T-helper 17 cell (primary cell): ENCODE data around the gene ABCD3. TPM values are rescaled to one million over a fixed set of nuclear protein-coding genes. Genes with fewer than 3 reads are reported as not detected.
"Not testable (repeated sequence)": the region's sequence is repeated elsewhere in the genome, so short reads cannot be mapped to it uniquely, and the experiment has no call there.

Experiments used
- ATAC-seq: fragments of 150-1000 bp; cut with Tn5 transposase; 2 replicates; pipeline ENCODE4 v1.10.0; 2021; ENCODE audit warnings: mild to moderate bottlenecking, moderate library complexity
- DNase-seq, 3 donors: peaks; one replicate each; pipeline versions ENCODE4 v3.0.0 to v3.0.0-alpha.2; 2020 to 2021
- H3K9me3 ChIP-seq: one replicate; pipeline ENCODE4 v1.7.0; 2013; ENCODE audit warnings: low read length, mild to moderate bottlenecking; ENCODE audit not compliant: control insufficient read depth, poor library complexity, severe bottlenecking
- H3K27ac Mint-ChIP-seq: one replicate; pipeline ENCODE4 v1.8.0; 2022; ENCODE audit warnings: mild to moderate bottlenecking, moderate library complexity, mixed read lengths
- H3K27me3 Mint-ChIP-seq: one replicate; pipeline ENCODE4 v1.8.0; 2022; ENCODE audit warnings: mixed read lengths
- H3K36me3 Mint-ChIP-seq: one replicate; pipeline ENCODE4 v1.8.0; 2022; ENCODE audit warnings: low read depth, mixed read lengths
- H3K4me1 Mint-ChIP-seq: one replicate; pipeline ENCODE4 v1.8.0; 2022; ENCODE audit warnings: mild to moderate bottlenecking, mixed read lengths
- H3K4me3 Mint-ChIP-seq: one replicate; pipeline ENCODE4 v1.8.0; 2022; ENCODE audit warnings: mild to moderate bottlenecking, moderate library complexity, mixed read lengths
- total RNA-seq, 4 donors: library from RNA in 2 of 4; stranded (reverse) in 2 of 4; gene quantifications; one replicate each; pipeline ENCODE4 v1.2.3 and lab custom pipeline; 2022 to 2026

ABCD3 gene
- total RNA-seq (10 to 100 TPM; 17.1 to 18.1 TPM), total RNA-seq (lab: John Stamatoyannopoulos, UW) (23.2 to 52.1 reads per million in 2 donors)

DNA sequence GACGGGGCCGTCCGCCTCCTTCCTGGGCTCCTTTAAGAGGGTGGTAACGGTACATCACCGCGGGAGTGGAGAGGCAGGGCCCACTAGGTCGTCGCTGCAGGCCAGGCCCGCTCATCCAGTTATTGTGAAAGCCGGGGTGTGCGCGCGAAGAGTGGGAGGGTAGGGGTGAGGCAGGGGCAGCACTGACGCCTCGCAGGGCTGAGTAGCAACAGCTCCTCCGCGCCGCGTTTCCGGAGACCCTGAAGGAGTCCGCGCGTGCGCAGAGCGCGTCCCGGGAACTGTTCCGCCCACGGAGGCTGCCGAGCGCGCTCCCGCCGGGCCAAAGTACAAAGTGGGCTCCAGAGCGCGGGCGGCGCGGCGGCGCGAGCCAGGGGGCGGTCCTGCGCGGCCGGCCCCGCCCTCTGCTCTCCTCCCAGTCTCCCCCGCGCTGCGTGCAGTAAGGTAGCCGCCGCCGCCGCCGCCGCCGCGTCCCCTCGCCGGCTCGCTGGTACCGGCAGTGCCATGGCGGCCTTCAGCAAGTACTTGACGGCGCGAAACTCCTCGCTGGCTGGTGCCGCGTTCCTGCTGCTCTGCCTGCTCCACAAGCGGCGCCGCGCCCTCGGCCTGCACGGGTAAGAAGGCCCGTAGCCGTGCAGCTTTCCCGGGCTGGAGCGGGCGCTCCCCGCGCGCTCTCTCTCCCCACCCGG lies at the start of gene ABCD3:
Gene ABCD3 (plus strand): TSS at position 412 of the 686 bp plus-strand sequence. CDS start 90 bp downstream, at position 502.
- ATAC-seq, result peak; percentile 94
- peaks cover 3% of the 10 kb centered on the region for H3K36me3 Mint-ChIP-seq
- H3K4me3 Mint-ChIP-seq, result no peak within 1 kb of the TSS
- peak; percentile 94 to 97 (median 97) for DNase-seq
- H3K27me3 Mint-ChIP-seq, result peaks cover 12% of the 10 kb centered on the region
- no peaks in the 10 kb centered on the region for H3K9me3 ChIP-seq
- peaks cover 20% of the 10 kb centered on the region for H3K4me1 Mint-ChIP-seq
- H3K27ac Mint-ChIP-seq, result no peak within 1 kb of the TSS

DNA sequence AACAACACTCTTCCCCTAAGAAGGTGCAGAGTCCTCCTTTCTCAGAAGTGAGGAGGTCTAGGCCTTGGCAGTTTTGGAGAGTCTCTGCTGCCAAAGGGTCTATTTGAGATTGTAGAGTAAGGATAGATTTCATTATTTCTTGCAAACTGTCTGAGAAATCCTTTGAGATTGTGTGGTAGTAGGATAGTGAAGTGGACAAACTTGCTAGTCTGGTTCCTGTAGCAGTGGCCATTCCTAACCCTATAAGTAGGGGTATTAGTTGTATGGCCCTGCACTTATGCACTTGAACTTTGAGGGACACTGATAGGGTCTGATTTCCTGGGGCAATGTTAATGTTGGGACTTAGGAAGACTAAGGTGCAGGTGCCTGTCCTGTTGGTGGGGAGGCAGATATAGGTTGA lies 45.4 kb upstream of the ABCD3 start:
- not testable (repeated sequence) for H3K9me3 ChIP-seq, H3K27ac Mint-ChIP-seq, ATAC-seq, H3K36me3 Mint-ChIP-seq, H3K4me1 Mint-ChIP-seq, DNase-seq, H3K4me3 Mint-ChIP-seq
- H3K27me3 Mint-ChIP-seq, result peaks cover 13% of the 10 kb centered on the region

GRCh38 chr1:94373311-94373710 lies 44.9 kb upstream of the ABCD3 start:
- not testable (repeated sequence) for H3K4me3 Mint-ChIP-seq, H3K36me3 Mint-ChIP-seq, H3K27ac Mint-ChIP-seq

GRCh38 chr1:94375666-94376065 lies 42.5 kb upstream of the ABCD3 start:
- H3K36me3 Mint-ChIP-seq, DNase-seq, H3K9me3 ChIP-seq, H3K4me3 Mint-ChIP-seq, H3K27ac Mint-ChIP-seq, H3K4me1 Mint-ChIP-seq, ATAC-seq: not testable (repeated sequence)
- H3K27me3 Mint-ChIP-seq, result peaks cover 29% of the 10 kb centered on the region

More at GRCh38 chr1:94373311-94373710, 44.9 kb upstream of the ABCD3 start:
- not testable (repeated sequence) for ATAC-seq, DNase-seq, H3K4me1 Mint-ChIP-seq, H3K9me3 ChIP-seq
- peaks cover 19% of the 10 kb centered on the region for H3K27me3 Mint-ChIP-seq

DNA sequence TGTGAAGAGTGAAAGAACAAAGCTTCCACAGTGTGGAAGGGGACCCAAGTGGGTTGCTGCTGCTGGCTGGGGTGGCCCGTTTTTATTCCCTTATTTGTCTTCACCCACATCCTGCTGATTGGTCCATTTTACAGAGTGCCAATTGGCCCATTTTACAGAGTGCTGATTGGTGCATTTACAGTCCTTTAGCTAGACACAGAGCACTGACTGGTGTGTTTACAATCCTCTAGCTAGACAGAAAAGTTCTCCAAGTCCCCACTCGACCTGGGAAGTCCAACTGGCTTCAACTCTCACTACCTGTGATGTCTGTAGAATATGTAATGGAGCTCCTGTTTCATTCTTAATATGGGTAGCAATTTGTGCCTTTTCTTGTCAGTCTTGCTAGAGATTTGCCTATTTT lies 39.7 kb upstream of the ABCD3 start:
- DNase-seq, H3K9me3 ChIP-seq, ATAC-seq, H3K27ac Mint-ChIP-seq, H3K36me3 Mint-ChIP-seq, H3K4me3 Mint-ChIP-seq, H3K4me1 Mint-ChIP-seq: not testable (repeated sequence)
- H3K27me3 Mint-ChIP-seq, result peaks cover 35% of the 10 kb centered on the region

DNA sequence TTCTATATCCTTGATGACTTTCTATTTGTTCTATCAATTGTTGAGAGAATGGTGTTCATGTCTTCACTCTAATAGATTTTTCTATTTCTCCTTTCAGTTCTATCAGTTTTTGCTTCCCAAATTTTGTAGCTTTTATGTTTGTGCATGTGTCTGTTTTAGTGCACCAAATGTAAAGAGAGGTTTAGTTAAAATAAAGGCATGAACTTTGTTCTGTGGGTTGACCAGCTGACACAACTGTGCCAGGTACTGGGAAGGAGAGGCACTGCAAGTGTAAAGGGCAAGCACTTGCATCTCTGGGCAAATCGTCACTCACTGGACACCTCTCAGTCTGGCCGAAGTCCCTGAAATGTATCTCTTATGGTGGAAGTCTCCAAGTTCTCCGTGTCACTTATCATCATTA lies 38.6 kb upstream of the ABCD3 start:
- no peak overlapping the region for H3K27ac Mint-ChIP-seq
- peaks cover 8% of the 10 kb centered on the region for H3K4me1 Mint-ChIP-seq
- H3K27me3 Mint-ChIP-seq, result peaks cover 35% of the 10 kb centered on the region
- H3K4me3 Mint-ChIP-seq, result no peak overlapping the region
- no peaks in the 10 kb centered on the region for H3K36me3 Mint-ChIP-seq
- DNase-seq (no peak), ATAC-seq (no peak)
- no peaks in the 10 kb centered on the region for H3K9me3 ChIP-seq

DNA sequence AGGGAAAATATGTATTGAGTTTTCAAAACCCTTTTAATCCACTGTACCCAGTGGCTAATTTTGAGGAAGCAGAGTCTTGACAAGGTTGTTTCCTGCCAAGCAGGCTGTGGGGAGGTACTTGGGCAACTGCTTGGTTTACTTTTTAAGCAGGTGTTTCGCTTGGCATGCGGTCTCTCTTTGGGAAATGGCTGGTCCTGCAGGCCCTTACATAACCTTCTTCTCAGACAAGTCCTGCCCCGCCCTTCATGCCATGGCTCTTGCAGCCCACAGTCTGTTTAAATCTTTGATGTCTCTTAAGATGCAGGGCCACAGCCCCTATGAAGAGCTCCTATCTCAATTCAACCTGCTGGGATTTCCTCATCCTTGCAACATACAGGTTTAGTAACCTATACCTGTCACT lies 36.0 kb upstream of the ABCD3 start:
- Mint-ChIP-seq H3K4me3 (no peak overlapping the region), H3K27me3 (peaks cover 27% of the 10 kb centered on the region), H3K36me3 (no peaks in the 10 kb centered on the region), H3K4me1 (peaks cover 14% of the 10 kb centered on the region), H3K27ac (no peak overlapping the region)
- H3K9me3 ChIP-seq, result no peaks in the 10 kb centered on the region
- ATAC-seq (no peak), DNase-seq (no peak)

- Mint-ChIP-seq H3K4me3 (no peak overlapping the region), H3K4me1 (peaks cover 14% of the 10 kb centered on the region), H3K27me3 (peaks cover 14% of the 10 kb centered on the region), H3K36me3 (no peaks in the 10 kb centered on the region), H3K27ac (no peak overlapping the region)
- ATAC-seq, result no peak
- no peak for DNase-seq
- no peaks in the 10 kb centered on the region for H3K9me3 ChIP-seq
Observed at GRCh38 chr1:94383966-94384408, 34.2 kb upstream of the ABCD3 start.

DNA sequence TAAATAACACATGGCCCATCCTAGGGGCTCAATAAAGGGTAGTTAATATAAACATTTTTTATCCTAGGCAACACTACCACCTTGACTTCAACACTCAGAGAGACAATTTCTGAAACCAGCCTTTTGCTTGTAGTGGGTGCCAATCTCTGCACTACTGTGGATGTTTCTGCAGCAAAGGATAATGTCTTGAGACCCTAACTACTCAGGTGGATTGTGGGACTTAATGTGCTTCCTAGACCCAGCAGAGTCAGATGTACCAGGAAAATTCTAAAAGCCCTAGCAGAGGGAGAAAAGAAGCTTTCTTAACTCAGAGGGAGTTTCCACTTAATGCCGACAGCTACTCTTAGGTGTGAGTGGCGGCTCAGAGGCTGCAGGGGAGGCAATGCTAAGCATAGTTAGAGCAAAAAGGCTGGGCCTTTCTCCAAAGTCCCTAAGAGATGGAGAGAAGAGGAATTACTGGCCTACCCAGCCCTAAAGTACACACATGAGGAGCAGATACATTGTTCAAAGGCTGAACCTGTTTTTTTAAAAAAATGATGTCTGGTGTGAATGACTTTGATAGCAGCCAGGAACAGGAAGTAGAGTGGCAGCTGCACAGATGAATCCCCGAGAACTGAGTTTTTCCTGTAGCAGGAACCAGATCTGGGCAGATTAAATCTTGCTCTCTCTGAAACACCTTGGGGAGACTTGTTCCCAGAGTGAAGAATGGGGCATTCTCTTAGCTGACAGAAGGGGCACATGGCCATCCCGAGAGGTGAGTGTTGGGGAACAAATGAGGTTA lies 33.5 kb upstream of the ABCD3 start:
- Mint-ChIP-seq H3K27ac (peak overlapping the region; percentile 79), H3K4me1 (peaks cover 14% of the 10 kb centered on the region), H3K36me3 (no peaks in the 10 kb centered on the region), H3K27me3 (peaks cover 7% of the 10 kb centered on the region), H3K4me3 (peak overlapping the region; percentile 75)
- peak; percentile 50 for ATAC-seq
- H3K9me3 ChIP-seq, result no peaks in the 10 kb centered on the region
- no peak for DNase-seq

- H3K9me3 ChIP-seq, result no peaks in the 10 kb centered on the region
- Mint-ChIP-seq H3K27ac (peak overlapping the region; percentile 79), H3K27me3 (peaks cover 6% of the 10 kb centered on the region), H3K4me1 (peaks cover 14% of the 10 kb centered on the region), H3K36me3 (no peaks in the 10 kb centered on the region), H3K4me3 (peak overlapping the region; percentile 75)
- DNase-seq, result no peak
- no peak for ATAC-seq
Observed at GRCh38 chr1:94385308-94385929, 32.8 kb upstream of the ABCD3 start.

GRCh38 chr1:94389298-94389697 lies 28.9 kb upstream of the ABCD3 start:
- H3K9me3 ChIP-seq, result no peaks in the 10 kb centered on the region
- Mint-ChIP-seq H3K4me3 (no peak overlapping the region), H3K4me1 (peaks cover 8% of the 10 kb centered on the region), H3K27ac (no peak overlapping the region), H3K27me3 (peaks cover 8% of the 10 kb centered on the region), H3K36me3 (peaks cover 2% of the 10 kb centered on the region)
- ATAC-seq, result no peak
- DNase-seq, result no peak

DNA sequence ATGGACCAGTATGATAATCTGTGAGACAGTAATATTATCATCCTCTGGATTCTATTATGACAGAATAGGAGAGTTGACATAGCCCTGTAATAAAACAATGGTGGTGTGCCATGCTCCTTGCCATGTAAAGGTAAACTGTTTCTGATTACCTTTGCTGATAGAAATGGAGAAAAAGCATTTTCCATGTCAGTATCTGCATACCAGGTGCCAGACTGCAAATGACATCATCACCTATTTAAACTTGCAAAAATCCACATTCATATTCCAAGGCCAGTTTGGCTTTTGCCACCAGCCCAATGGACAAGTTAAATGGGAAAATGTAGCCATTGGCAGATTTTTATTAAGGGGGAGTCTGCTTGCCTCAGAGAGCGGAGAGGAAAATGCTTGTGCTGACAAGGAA lies 23.9 kb upstream of the ABCD3 start:
- DNase-seq (no peak), ATAC-seq (no peak)
- peaks cover 2% of the 10 kb centered on the region for H3K36me3 Mint-ChIP-seq
- no peak overlapping the region for H3K27ac Mint-ChIP-seq
- H3K4me1 Mint-ChIP-seq, result no peaks in the 10 kb centered on the region
- peaks cover 29% of the 10 kb centered on the region for H3K27me3 Mint-ChIP-seq
- no peak overlapping the region for H3K4me3 Mint-ChIP-seq
- H3K9me3 ChIP-seq, result no peaks in the 10 kb centered on the region

DNA sequence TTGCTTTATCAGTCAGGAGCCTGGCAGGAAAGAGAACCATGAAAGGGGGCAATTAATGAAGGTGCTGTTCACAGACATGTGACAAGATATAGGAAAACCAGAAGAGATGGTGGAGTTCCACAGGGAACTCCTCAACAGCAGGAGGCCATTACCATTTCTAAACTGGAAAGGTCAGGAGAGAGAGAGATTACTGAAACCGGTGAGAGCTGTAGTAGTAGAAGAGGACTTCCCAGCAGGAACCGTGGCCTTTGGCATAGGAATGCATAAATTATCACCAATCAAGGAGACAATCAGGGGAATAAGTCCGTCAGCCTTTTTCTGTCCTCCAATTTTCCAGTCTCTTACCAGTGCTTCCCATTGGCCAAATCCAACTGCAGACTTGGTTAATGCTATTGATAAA lies 23.0 kb upstream of the ABCD3 start:
- ATAC-seq, result no peak
- H3K36me3 Mint-ChIP-seq, result peaks cover 2% of the 10 kb centered on the region
- peaks cover 39% of the 10 kb centered on the region for H3K27me3 Mint-ChIP-seq
- DNase-seq, result no peak
- no peak overlapping the region for H3K4me3 Mint-ChIP-seq
- H3K27ac Mint-ChIP-seq, result no peak overlapping the region
- H3K4me1 Mint-ChIP-seq, result no peaks in the 10 kb centered on the region
- H3K9me3 ChIP-seq, result no peaks in the 10 kb centered on the region
